SIG-M5 treated with dmso at 0.1 percent for 504 hours (cell line): ENCODE measurements around the gene GALNS.
"Not testable (repeated sequence)": the region's sequence is repeated elsewhere in the genome, so short reads cannot be mapped to it uniquely, and the experiment has no call there.

Experiments
- DNase-seq: peaks from one replicate; lab custom pipeline; 2025; ENCODE audit not compliant: unreplicated experiment; lab: John Stamatoyannopoulos, UW

Gene GALNS

GRCh38 chr16:88839745-88840599, 16.8 kb downstream of the GALNS start:
- DNase-seq, result peak; percentile 75

GRCh38 chr16:88839026-88839529, 17.7 kb downstream of the GALNS start:
- no peak for DNase-seq

DNA sequence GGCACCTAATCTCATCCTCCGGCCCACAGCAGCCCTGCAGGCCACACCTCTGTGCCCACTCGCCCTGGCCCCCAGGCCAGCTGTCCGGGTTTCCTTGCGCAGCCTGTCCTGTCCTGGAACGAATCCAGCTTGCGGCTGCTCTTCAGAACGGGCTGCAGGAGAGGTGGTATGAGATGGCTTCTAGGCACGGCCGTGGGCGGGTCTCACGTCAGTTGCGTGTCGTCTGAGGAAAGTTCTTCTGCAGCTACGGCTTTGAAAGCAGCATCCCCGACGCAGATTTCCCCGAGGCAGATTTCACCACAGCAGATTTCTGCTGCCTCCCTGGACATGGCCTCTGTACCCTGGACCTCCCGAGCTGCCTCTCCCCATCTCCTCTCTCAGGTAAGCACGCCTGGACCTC, 18.2 kb downstream of the GALNS start:
- no peak for DNase-seq

DNA sequence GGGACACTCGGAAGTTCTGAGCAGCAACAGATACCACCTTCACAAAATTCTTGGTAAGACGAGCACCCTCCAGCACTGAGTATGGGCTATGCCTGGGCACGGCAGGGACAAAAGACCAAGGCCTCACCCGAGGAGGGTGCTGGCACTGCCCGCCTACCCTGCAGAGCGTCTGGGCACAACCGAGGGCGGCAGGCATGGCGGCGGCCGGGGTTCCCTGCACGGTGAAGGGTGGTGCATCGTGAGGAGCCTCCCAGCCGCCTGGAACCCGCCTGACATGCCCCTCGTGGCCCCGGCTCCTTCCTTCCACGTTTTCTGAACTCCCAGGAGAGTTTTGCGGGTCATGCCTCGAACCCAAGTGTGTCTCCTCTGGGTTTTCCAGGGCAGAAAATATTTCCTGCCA, 18.9 kb downstream of the GALNS start:
- no peak for DNase-seq

GRCh38 chr16:88836791-88837190, 20.0 kb downstream of the GALNS start:
- no peak for DNase-seq

- DNase-seq, result no peak
These were observed 20.9 kb downstream of the GALNS start for GRCh38 chr16:88835818-88836217.

DNA sequence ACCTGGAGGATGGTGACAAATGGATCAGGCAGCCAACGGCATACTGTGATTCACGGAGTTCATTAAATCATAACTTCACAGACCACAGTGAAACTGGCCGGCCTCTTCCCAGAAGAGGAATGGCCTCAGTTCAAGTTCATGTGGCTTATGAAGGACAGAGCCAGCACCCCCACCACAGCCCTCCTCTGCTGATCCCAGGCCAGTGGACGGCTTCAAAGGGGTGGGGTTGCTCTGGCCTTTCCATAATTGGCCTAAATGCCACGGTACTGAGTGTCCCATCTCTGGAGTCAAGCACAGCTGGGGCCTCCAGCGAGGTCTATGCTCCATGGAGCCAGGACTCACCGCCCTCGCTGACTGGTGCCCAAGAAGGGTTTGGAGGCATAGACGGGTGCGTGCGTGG, 21.4 kb downstream of the GALNS start:
- DNase-seq, result no peak

GRCh38 chr16:88834670-88835069, 22.1 kb downstream of the GALNS start:
- no peak for DNase-seq

DNA sequence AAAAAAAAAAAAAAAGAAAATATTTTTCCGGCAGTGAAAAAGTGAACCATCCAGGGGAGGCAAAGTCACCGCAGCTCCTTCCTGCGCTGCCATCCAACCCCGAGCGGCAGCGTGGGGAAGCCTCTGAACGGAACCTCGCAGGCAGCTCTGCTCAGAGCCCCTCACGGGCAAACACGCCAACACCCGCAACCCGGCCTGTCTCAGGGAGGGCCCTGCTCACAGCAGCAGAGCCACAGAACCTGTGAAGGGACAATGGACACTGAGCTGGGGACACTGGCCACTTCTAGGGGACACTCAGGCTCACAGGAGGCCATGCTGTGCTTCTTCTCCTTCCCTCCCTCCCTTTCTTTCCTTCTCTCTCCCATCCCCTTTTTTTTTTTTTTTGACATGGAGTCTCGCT, 23.7 kb downstream of the GALNS start:
- DNase-seq, result no peak

- no peak for DNase-seq
These were observed 24.9 kb downstream of the GALNS start for GRCh38 chr16:88831838-88832237.

DNA sequence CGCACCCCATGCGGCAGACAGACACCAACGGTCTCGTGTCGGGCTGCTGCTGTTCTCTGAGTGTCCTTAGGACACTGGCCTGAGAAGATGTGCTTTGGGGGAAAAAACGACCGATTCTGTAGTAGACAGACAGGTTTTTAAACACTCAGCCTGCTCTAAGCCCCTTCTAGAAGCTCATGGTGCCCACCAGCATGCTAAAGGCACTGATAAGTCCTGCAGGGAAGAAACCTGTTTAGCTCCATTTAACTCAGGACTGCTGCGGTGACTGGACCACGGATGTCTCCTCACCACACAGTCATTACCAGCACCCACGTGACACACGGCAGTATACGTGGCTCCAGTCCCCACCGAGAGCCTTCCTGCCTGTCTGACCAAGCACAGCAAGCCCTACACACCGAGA, 26.0 kb downstream of the GALNS start:
- DNase-seq, result no peak

GRCh38 chr16:88830258-88830657, 26.5 kb downstream of the GALNS start:
- DNase-seq, result no peak

DNA sequence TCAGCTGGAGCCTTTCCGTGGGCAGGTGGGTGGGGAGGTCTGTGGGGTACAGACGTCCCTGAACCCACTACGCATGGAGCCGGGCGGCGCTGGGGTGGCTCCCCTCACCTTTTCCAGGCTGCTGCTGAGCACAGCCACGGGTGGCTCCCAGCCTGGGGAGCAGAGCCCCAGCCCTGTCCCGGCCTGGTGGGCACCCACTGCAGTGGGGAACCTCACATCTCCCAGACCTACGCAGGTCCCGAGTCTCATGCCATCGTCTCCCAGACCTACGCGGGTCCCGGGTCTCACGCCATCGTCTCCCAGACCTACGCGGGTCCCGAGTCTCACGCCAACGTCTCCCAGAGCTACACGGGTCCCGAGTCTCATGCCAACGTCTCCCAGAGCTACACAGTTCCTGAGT, 28.0 kb downstream of the GALNS start:
- no peak for DNase-seq

DNA sequence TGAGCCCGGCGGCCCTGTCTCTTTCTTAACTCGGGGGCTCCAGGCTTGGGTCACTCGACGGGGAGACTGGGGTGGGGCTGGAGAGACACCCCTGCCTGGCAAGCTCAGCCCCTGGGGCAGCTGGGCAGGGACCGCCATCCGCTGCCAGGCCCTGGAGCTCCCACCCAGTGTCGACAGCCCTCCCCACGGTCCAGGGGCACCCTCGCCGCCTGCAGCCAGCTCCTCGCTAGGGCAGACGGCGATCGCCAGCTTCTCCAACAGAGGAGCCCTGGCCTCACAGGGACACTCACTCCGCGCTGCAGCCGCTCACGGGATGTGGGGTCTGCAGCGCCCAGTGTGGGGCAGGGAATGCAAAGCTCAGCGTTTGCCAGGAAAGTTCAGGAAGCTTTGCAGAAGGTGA, 29.0 kb downstream of the GALNS start:
- no peak for DNase-seq

DNA sequence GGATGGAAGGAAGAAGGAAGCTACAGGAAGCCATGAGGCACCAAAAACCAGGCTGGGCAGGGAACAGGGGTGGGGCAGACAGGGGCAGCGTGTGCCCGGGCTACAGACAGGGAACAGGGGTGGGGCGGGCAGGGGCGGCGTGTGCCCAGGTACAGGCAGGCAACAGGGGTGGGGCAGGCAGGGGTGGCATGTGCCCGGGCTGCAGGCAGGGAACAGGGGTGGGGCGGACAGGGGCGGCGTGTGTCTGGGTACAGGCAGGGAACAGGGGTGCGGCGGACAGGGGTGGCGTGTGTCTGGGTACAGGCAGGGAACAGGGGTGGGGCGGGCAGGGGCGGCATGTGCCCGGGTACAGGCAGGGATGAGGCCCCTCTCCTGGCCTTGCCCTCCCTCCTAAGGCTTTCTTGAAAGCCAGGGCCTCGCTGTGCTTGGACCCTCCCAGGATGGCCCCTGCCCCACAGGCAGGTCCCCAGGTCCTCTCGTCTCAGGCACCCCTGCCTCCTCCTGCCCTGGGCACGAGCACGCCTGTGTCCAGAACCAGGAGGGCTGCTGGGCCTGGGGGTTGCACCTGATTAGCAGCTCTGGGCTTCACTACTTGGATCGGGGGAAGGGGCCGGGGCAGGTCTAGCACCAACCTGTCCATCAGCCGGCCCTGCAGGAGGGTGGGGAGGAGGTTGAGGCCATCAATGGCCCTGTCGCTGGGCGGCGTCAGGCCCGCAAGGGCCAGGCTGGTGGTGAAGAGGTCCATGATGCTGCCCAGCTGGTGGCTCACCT, 30.5 kb downstream of the GALNS start:
- no peak for DNase-seq

DNA sequence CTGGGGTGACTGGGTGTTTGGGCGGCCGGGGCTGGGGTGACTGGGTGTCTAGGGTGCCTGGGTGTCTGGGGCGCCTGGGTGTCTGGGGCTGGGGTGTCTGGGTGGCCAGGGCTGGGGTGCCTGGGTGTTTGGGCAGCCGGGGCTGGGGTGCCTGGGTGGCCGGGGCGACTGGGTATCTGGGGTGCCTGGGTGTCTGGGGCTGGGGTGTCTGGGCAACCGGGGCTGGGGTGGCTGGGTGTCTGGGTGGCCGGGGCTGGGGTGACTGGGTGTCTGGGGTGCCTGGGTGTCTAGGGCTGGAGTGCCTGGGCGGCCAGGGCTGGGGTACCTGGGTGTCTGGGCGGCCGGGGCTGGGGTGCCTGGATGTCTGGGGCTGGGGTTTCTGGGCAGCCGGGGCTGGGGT, 31.6 kb downstream of the GALNS start:
- DNase-seq, result no peak

- DNase-seq, result no peak
These were observed 32.3 kb downstream of the GALNS start for GRCh38 chr16:88824256-88825077.

DNA sequence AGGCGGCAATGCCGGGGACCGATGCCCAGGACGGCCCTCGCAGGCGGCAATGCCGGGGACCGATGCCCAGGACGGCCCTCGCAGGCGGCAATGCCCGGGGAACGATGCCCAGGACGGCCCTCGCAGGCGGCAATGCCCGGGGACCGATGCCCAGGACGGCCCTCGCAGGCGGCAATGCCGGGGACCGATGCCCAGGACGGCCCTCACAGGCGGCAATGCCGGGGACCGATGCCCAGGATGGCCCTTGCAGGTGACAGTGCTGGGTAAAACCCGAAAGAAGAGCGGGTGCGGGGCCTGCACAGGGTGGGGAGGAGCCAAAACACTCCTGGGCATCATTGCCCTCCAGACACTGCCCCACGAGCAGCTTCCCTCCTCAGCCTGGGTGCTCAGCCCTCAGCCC, 33.1 kb downstream of the GALNS start:
- not testable (repeated sequence) for DNase-seq

- no peak for DNase-seq
These were observed 34.3 kb downstream of the GALNS start for GRCh38 chr16:88822281-88823040.

- DNase-seq, result no peak
These were observed 35.4 kb downstream of the GALNS start for GRCh38 chr16:88821168-88821850.
